ENCODE data around the gene PKN1. TPM values are rescaled to one million over a fixed set of nuclear protein-coding genes. Genes with fewer than 3 reads are reported as not detected.

PKN1 gene
- total and polyA plus RNA-seq, 2 of the 13 experiments (the other 11 are each of a cell fraction or from before 2014, with no cell fraction given), result 45.7 to 54.5 TPM

GRCh38 chr19:14502334-14503092 is 69.4 kb downstream of the PKN1 start (continued):
- peak; percentile 62; the same call in 1 of the 2 replicates for TF ChIP-seq FOXA3 (CRISPR knock-in tag; IDR thresholded peaks at IDR 0.05)
- TF ChIP-seq ZNF775 (CRISPR knock-in tag; IDR thresholded peaks at IDR 0.05; ENCODE audit: borderline replicate concordance), result no peak
- no peak for TF ChIP-seq DNMT1 (CRISPR knock-in tag; IDR thresholded peaks at IDR 0.05)
- no peak for TF ChIP-seq ZNF75D (CRISPR knock-in tag; IDR thresholded peaks at IDR 0.05; ENCODE audit: borderline replicate concordance)
- TF ChIP-seq ZNF503 (CRISPR knock-in tag; IDR thresholded peaks at IDR 0.05), result no peak
- TF ChIP-seq ZNF572 (CRISPR knock-in tag; IDR thresholded peaks at IDR 0.05), result no peak
- TF ChIP-seq ZNF574 (CRISPR knock-in tag; IDR thresholded peaks at IDR 0.05), result no peak
- TF ChIP-seq TARDBP (CRISPR knock-in tag; IDR thresholded peaks at IDR 0.05), result no peak
- no peak for TF ChIP-seq ZFP36L1 (CRISPR knock-in tag; IDR thresholded peaks at IDR 0.05)
- no peak for TF ChIP-seq ERF (CRISPR knock-in tag; IDR thresholded peaks at IDR 0.05)
- 0 out of 2 replicates have a peak, but pooled peaks have one; percentile 30 for TF ChIP-seq PAXIP1 (CRISPR knock-in tag; conservative IDR thresholded peaks at IDR 0.05)
- 0 out of 2 replicates have a peak, but pooled peaks have one; percentile 28 for TF ChIP-seq ZNF788 (CRISPR knock-in tag; IDR thresholded peaks at IDR 0.05; ENCODE audit: borderline replicate concordance)
- TF ChIP-seq BRD4 (CRISPR knock-in tag; IDR thresholded peaks at IDR 0.05), result no peak
- no peak for TF ChIP-seq ZBTB2 (CRISPR knock-in tag; IDR thresholded peaks at IDR 0.05; ENCODE audit: low read depth)
- peak; percentile 20; the same call in 1 of the 2 replicates for TF ChIP-seq KDM2A (CRISPR knock-in tag; IDR thresholded peaks at IDR 0.05; ENCODE audit: borderline replicate concordance, low read depth)
- no peak for TF ChIP-seq FOXP1 (IDR thresholded peaks at IDR 0.05)
- TF ChIP-seq FOXP1 (CRISPR knock-in tag; IDR thresholded peaks at IDR 0.05), result peak; percentile 72
- no peak for TF ChIP-seq KMT2B (CRISPR knock-in tag; IDR thresholded peaks at IDR 0.05)

All from HepG2 (cell line).